Ovary (tissue), 3 donors: ENCODE data around the gene CACFD1.

Source experiments
- CTCF ChIP-seq, 3 donors: fragments of 450-650 bp in 2 of 3; fragments of 200-600 bp in 1 of 3; IDR thresholded peaks; one replicate each; pipeline versions ENCODE4 v1.5.1 to v1.8.0; 2016 to 2022; ENCODE audit warnings: antibody characterized with exemption in 3 of 3, mild to moderate bottlenecking in 1 of 3
- POLR2A ChIP-seq: fragments of 450-650 bp; IDR thresholded peaks from one replicate; pipeline ENCODE4 v1.6.1; 2017; ENCODE audit warnings: antibody characterized with exemption, mild to moderate bottlenecking, moderate library complexity
- donor health status: DM: no; HTN: no; CAD: no.

GRCh38 chr9:133448487-133448972, 11.2 kb upstream of the CACFD1 start:
- TF ChIP-seq CTCF (IDR thresholded peaks at IDR 0.05) (no peak), POLR2A (no peak)
